ENCODE measurements around the gene GSTK1.
"Not testable (repeated sequence)": the region's sequence is repeated elsewhere in the genome, so short reads cannot be mapped to it uniquely, and the experiment has no call there.

Gene GSTK1

DNA sequence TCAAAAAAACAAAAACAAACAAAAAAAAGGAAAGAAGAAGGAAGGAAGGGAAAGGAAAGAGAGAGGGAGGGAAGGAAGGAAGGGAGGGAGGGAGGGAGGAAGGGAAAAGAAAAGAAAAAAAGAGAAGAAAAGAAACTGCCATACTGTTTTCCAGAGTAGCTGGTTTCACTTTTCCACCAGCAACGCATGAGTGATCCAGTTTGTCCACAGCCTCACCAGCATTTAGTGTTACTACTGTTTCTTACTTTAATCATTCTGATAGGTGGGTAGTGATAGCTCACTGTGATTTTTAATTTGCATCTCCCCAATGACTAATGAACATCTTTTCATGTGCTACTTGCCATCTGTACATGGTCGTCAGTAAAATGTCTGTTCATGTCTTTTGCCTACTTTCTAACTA, 9.6 kb downstream of the GSTK1 start:
- DNase-seq (ENCODE audit: low spot score): no peak

DNA sequence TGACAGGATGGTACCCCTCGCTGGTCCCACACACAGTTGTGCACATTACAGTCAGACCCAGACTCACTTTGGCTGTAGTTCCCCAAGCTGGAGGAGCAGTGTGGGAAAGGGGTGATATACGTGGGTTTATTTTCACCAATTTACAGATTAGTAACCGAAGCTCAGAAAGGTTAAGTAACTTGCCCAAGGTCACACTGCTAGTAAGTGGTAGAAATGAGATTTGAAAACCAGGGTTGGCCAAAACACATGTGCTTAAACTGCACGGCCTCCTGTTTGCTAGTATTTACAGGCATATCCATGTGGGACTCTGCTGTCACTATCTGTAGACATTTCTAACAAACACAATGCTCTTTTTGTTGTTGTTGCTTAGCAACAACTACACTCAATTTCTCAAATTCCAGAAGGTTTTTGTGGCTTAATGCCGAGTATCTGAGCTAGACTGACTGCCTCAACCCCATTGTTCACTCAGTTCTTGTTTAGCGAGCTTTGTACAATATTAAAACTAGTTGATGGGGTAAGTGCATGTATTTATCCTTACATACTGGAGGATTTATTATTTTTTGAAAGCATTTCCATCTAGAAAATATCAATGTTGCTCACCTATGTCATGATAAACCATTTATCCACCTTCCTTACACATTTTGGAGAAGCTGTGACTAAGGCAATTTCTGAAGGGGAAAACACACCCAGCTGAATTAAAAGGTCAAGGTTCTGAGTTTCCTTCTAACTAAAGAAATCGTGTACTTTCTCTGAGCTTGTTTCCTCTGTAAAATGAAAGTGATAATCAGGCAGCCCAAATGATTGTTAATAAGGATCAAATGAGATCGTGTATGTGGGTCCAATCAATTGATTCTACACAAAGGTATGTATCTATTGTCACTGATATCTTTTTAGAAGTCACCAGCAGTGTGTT, 16.2 kb downstream of the GSTK1 start:
- DNase-seq (ENCODE audit: low spot score): peak; percentile 98

DNA sequence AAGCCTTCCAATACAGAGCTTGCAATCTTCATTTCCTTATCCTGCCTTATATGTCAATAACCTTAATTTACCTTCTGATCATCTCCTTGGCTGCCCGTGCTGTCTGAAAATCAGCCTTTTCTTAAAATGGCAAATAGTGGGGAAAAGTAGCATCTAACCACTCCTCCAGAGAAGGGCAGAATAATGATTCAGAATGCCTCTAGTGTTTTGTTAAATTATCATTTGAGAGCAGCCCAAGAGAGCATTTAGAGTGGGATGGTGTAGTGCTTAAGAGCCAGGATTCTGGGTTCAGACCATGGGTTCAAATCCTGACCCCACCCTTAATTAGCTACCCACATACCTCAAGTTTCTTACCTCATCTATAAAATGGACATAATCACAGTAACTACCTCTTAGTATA, 16.9 kb downstream of the GSTK1 start:
- DNase-seq (ENCODE audit: low spot score): no peak

- DNase-seq (ENCODE audit: low spot score): no peak
Measured at GRCh38 chr7:143280566-143280965, 17.3 kb downstream of the GSTK1 start.

DNA sequence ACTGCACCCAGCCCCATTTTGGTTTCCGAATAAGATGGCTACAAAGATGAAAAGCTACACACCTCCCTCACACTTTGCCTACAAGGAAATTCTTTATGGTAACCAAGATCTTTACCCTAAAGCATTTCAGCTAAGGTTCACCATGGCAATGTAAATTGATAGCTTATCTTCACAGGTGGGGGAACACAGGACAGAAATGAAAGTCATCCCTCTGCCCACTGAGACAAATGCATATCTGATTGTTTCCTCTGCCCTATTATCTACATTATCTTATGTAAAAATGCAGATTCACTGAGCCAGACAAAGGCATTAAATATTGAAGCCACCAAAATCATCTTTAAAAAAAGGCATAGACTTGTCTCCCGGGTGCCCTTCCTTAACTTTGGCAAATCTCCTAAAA, 18.3 kb downstream of the GSTK1 start:
- no peak for DNase-seq (ENCODE audit: low spot score)

GRCh38 chr7:143282124-143282523, 18.9 kb downstream of the GSTK1 start:
- no peak for DNase-seq (ENCODE audit: low spot score)

- DNase-seq (ENCODE audit: low spot score): no peak
Measured at GRCh38 chr7:143283381-143283780, 20.1 kb downstream of the GSTK1 start.

- no peak for DNase-seq (ENCODE audit: low spot score)
Measured at GRCh38 chr7:143284591-143285469, 21.6 kb downstream of the GSTK1 start, which contains the start of gene TMEM139. Gene TMEM139 (plus strand): TSS chr7:143284958. CDS start chr7:143285958, 1,000 bp downstream.

DNA sequence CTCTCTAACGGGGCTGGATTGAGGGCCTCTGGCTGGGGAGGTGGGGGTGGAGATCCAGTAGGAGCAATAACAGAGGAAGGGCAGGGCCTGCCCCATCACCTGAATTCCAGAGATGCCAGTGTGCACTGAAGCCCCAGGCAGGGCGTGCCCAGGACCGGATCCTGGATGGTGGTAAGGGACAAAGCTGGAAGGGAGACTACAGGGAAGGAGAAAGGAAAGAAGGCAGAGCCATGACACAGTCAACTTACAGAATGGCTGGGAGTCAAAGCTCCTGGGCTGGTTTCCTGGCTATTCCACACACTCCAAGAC, 22.2 kb downstream of the GSTK1 start:
- no peak for DNase-seq (ENCODE audit: low spot score)

DNA sequence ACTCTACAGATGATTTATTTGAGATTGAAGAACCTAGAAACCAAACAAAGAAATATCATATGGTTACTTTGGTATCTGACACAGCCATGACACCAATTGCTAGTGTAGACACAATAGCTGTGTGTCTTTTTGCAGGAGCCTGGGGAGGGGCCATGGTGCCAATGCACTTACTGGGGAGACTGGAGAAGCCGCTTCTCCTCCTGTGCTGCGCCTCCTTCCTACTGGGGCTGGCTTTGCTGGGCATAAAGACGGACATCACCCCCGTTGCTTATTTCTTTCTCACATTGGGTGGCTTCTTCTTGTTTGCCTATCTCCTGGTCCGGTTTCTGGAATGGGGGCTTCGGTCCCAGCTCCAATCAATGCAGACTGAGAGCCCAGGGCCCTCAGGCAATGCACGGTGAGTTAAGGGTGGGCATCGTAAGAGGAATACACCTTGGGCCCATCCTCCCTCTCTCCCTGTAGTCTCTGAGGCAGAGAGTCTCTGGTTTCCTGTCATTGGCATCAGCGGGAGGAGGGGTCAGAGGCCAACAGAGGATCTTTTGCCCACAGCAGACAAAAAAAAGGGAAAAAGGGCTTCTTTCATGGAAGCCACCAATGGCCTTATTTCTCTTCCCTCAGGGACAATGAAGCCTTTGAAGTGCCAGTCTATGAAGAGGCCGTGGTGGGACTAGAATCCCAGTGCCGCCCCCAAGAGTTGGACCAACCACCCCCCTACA, 22.7 kb downstream of the GSTK1 start:
- peak; percentile 70 for DNase-seq (ENCODE audit: low spot score)

DNA sequence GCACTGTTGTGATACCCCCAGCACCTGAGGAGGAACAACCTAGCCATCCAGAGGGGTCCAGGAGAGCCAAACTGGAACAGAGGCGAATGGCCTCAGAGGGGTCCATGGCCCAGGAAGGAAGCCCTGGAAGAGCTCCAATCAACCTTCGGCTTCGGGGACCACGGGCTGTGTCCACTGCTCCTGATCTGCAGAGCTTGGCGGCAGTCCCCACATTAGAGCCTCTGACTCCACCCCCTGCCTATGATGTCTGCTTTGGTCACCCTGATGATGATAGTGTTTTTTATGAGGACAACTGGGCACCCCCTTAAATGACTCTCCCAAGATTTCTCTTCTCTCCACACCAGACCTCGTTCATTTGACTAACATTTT, 23.3 kb downstream of the GSTK1 start:
- DNase-seq (ENCODE audit: low spot score): no peak

DNA sequence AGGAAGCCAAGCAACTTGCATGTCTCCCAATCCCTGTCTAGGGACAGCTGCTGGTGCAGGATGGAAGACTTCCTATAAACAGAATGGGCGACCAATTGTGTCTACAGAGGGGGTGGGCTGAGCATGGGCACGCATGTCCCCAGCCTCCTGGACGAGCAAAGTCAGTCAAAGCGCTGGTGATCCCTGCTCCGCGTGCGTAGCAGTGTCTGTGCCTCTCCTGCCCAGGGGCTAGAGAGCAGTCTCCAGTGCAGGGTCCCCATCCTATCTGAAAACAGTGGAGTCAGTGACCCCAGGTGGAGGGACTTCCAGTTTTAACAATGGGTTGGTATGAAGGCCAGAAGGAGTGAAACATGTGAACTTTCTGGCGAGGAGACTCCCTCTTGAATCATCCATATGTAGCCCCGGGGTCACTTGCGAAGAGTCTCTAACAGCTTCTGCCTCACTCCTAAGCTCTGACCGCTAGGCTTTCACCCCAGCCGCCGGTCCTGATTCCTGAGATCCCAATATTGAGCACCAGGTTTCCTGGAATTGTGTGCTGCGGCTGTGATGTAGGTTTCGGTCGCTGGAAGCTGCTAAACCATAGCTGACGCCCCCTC, 24.2 kb downstream of the GSTK1 start:
- no peak for DNase-seq (ENCODE audit: low spot score)

DNA sequence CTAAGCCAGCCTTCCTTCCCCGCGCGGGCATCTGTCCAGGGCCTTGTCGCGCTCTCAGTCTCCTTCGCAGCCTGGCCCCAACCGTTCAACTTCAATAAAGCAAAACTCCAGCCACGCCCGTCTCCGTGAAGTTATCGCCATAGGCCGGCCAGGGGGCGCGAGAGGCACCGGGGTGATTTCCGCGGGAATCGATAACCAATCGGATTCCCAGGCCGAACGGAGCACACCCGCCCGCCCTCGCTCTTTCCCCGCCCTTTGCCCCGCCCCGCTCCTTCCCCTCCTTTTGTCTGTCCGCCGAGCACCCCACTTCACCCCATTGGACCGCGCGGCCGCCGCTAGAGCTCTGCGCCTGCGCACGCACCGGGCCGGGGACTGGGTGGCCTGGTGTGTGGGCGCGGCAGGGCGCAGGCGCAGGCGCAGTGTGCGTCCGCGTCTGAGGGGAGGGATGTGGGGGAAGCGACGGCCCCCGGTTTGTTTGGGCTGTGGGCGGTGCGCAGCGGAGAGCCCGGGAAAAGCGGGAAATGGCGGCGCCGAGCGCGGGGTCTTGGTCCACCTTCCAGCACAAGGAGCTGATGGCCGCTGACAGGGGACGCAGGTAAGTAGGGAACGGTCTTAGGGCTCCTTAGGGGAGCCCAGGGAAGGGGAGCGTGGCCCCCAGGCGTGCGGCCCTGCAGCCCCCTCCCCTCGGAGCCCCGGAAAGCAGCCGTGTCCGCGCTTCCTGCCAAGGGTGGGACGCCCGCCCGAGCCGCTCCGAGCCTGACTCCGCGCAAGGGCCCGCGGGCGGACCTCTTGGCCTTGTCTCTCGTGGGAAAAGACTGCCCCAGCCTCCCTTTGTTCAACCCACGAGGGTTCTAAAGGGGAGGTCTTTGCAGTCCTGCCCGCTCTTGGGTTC, 24.9 kb downstream of the GSTK1 start, which contains the start of gene CASP2:
CASP2 (plus strand) TSS at position 417 of the 892 bp plus-strand sequence; CDS start at position 522, 105 bp downstream.
- peak; percentile 100 for DNase-seq (ENCODE audit: low spot score)

- DNase-seq (ENCODE audit: low spot score): peak; percentile 50
Measured at GRCh38 chr7:143288836-143289235, 25.6 kb downstream of the GSTK1 start.

- DNase-seq (ENCODE audit: low spot score): no peak
Measured at GRCh38 chr7:143289421-143289820, 26.2 kb downstream of the GSTK1 start.

DNA sequence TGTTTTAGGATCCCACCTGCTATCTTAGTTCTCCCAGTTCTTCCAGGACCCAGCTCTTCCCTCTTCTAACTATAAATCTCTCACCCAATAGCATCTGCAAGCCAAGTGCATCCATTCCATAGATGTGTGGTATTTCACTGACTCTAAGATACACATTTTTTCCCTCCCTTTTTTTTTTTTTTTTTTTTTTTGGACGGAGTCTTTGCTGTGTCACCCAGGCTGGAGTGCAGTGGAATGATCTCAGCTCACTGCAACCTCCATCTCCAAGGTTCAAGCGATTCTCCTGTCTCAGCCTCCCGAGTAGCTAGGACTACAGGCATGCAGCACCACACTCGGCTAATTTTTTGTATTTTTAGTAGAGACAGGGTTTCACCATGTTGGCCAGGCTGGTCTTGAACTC, 26.6 kb downstream of the GSTK1 start:
- not testable (repeated sequence) for DNase-seq (ENCODE audit: low spot score)

DNA sequence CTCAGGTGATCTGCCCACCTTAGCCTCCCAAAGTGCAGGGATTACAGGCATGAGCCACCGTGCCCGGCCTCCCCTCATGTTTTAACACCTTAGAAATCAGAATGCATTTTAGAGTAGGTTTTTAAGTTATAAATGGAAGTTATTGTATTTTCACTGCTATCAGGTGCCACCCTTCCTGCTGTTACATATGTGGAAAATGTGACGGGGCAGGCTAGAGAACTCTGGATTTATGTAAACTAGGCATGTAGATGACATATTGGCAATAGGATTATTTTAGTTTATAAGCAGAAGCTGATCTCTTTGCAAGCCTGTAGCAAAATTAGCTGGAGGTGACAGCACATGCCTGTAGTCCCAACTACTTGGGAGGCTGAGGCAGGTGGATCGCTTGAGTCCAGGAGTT, 27.1 kb downstream of the GSTK1 start:
- DNase-seq (ENCODE audit: low spot score): no peak

DNA sequence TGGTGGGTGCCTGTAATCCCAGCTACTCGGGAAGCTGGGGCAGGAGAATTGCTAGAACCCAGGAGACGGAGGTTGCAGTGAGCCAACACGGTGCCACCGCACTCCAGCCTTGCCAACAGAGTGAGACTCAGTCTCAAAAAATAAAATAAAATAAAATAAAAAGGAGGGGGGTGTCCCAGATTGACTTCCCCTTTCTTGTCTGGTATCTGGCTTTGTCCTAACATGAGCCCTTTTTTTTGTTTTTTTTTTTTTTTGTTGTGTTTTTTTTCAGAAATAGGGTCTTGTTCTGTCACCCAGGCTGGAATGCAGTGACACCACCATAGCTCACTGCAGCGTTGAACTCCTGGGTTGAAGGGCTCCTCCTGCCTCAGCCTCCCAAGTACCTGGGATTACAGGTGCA, 29.6 kb downstream of the GSTK1 start:
- no peak for DNase-seq (ENCODE audit: low spot score)

GRCh38 chr7:143295870-143296269, 32.6 kb downstream of the GSTK1 start:
- DNase-seq (ENCODE audit: low spot score): no peak

DNA sequence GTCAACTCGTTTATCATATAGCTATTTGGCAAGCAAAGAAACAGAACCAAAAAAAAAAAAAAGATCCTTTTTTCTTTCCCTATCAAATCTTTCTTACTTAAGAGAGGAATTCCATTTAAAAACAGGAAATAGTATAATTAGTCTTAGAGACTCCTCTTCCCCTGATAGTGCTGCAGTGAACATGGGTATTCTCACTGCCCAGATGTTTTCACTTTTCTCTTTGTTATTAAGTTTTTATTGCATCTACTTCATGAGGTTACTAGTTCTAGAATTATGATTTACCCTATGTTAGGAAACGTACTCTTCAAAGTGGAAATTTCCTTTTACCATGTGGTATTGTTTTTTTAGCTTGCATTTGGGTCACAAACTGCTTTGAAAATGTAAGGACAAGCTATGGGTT, 33.4 kb downstream of the GSTK1 start:
- no peak for DNase-seq (ENCODE audit: low spot score)

GRCh38 chr7:143299346-143299745, 36.1 kb downstream of the GSTK1 start:
- no peak for DNase-seq (ENCODE audit: low spot score)

All from COLO829 (cell line).